AML-193 (cell line): ENCODE measurements around the gene IGSF1.
"Not testable (repeated sequence)": the region's sequence is repeated elsewhere in the genome, so short reads cannot be mapped to it uniquely, and the experiment has no call there.

Experiments used
- DNase-seq, 2 experiments: peaks; one replicate each; lab custom pipeline; 2025; lab: John Stamatoyannopoulos, UW

IGSF1 gene

GRCh38 chrX:131270080-131270479, 19.0 kb downstream of the IGSF1 start:
- DNase-seq = no peak

GRCh38 chrX:131264665-131265064, 24.4 kb downstream of the IGSF1 start:
- DNase-seq = no peak

GRCh38 chrX:131264053-131264452, 25.1 kb downstream of the IGSF1 start:
- DNase-seq = no peak

GRCh38 chrX:131262738-131263679, 26.1 kb downstream of the IGSF1 start:
- peak in 1 of 2 experiments; percentile 3 for DNase-seq

DNA sequence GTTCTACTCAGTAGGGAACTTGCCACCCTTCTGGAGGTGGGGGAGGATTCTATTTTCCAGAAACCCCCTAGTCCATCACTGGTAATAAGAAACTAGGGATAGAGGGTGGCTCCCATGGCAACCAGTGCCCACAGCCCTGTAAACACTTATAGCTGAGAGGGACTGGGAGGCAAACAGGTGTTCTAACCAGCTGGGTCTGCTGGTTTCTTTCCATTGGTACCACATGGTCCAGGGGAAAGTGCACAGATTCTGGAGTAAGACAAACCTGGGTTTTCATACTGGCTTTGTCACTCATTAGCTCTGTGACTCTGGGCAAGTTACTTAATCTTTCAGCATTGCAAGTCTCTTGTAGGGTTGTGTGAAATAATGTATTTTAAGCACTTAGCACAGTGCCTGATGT, 26.9 kb downstream of the IGSF1 start:
- no peak for DNase-seq

- DNase-seq = no peak
These were observed 31.7 kb downstream of the IGSF1 start for GRCh38 chrX:131257367-131257766.

GRCh38 chrX:131250984-131251738, 37.9 kb downstream of the IGSF1 start:
- not testable (repeated sequence) for DNase-seq

DNA sequence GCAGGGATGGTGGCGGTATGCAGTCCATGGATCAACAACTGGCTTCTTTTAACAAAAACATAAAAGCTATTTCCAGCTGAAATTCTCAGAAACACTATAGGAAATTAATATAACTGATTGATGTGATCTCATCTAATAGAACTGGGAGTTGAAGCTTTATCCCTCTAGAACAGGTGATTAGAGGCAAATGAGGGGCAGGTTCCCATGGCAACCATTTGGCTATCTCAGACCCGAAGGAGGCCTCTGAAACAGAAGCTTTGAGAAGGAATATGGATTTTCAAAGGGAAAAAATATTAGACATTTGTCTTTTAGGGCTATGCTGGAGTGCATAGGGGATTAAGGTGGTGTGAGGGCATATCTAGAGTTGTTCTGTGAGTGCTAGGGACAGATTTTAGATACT, 50.0 kb downstream of the IGSF1 start:
- no peak for DNase-seq

GRCh38 chrX:131237363-131237762, 51.7 kb downstream of the IGSF1 start:
- DNase-seq = no peak

GRCh38 chrX:131235768-131236545, 53.1 kb downstream of the IGSF1 start:
- DNase-seq = no peak

DNA sequence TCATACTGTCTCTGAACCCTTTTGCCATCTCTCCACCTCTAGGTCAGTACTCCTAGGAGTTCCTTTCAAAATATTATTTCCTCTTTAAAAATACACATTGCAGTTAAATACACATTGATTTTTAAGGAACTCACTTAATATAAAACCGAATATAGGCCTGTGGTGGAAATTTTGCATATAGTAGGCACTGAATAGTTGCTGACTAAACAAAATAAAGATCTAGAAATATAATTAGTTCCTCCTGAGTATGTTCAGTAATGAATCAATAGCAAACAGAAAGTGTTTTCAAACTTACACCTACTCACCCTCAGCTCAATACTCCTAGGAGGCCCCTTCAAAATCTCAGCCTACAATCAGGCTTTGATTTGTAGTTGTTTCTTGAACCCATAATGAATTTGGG, 61.5 kb downstream of the IGSF1 start:
- no peak for DNase-seq

DNA sequence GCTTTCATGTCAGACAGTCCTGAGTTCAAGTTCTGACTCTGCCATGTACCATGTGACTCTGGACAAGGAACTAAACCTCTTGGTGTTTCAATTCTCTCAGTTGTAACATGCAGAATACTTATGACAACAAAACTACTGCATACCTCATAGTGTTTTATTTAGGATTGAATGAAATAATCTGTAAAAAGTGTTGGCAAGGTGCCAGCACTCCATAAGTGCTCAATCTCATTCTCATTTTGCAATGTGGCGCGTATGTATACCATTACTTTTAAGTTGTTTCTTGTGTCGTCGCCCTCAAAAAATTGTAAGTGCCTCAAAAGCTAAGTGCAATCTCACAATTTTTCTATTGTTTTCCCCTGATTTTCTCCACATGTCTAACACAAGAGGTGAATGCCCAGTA, 62.5 kb downstream of the IGSF1 start:
- DNase-seq = no peak

DNA sequence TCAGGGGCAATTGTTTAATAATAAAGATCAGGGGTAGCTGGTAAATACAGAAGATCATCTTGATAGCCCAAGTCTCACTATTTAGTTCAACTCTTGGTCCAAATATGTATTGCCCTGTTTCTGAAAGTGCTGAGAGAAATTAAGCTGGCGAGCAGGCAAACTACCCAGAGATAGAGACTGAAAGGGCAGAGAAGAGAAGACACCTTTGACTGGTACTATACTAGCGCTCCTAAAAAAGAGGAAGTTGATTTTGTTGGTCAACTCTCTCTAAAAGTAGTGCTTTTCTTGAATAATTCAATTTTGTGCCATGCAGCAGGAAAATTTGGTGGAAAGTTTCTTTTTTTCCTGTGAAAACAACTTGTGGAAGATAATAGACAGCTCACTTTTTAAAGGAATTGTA, 64.0 kb downstream of the IGSF1 start:
- no peak for DNase-seq
